Measurements from ENCODE around the gene NT5M.

The NT5M gene

DNA sequence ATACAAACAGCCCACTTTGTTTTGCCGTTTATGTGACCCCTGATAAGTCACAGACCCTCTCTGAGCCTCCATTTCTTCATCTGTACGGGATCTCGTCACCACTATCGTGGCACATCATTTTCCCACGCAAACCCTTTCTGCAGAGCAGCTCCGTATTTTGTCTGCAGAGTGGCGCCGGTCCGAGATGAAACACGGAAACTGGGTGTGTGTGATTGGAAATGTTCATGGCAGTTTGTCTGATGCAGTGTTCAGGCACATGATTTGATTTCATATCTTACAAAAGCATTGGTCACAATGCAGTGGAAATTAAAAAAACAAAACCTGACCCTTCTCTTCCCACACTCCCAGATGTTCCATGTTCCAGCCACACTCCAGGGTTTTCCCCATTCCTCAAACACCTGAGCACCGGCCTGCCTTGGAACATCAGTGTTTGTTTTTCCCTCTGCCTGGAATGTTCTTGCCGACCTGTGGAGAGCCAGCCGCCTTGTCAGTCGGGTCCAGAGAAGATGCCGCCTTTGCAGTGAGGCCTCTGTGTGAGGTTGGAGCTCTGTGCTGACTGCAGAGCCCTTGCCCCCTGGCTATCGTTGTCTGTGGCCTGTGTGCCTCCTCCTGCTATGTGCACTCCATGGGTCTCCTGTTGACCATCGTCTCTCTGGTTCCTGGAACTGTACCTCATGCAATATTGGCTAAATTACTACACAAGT is 39.2 kb downstream of the NT5M start:
- DNase-seq (ENCODE audit: low read depth in 2 of 3, low spot score in 1 of 3): no peak

DNA sequence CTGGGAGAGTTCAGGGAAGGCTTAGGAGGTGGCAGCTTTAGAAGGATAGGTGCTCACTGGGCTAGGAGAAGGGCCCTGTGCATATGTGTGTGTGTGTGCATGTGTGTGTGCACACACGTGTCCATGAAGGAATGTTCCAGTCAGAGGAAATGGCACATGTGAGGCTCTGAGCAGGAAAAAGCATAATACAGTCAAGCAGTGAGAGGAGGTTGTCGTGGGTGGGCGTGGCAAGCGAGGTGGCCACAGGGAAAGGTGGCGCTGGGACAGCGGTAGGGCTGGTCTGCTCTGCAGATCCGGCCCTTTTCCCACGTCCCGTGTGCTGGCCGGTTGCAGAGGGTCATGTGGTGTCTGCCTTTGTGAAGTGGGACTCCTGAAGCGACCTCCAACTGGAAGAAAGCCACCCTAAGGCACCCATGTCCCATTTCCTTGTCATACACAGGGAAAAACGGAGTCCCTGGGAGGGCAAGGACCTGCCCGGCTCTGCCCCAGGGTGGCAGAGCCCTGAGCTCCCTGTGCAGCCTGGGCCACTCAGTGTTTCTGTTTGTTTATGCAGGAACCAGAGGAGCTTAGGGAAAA is 40.1 kb downstream of the NT5M start:
- DNase-seq (ENCODE audit: low read depth in 2 of 3, low spot score in 1 of 3): no peak

DNA sequence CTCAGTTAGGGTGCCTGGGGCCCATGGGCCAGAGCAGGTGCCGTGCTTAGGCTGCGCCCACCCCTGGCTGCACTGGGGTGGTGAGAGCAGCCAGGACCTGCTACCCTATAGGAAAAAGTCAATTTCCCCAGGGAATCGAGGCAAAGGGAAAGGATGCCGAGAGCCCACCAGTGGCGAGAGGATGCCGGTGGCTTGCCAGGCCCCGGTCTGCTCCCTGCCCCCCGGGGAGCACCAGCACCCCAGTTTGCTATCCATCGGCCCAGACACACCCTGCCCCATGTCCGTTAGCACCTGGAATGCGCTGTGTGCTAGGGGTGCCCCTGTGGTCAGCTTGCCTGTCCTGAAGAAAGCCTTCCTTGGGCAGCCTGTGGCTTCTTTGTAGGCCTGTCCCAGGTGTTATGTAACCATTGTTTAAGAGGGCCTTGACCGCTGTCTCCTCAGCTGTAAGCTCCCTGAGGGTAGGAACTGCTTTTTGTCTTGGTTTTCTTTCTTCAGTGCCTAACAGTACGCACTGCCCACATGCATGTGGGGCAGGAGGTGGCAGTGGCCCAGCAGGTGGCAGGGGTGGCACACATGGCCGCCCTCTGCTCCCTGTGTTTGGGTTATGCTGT is 40.8 kb downstream of the NT5M start:
- no peak for DNase-seq (ENCODE audit: low read depth in 2 of 3, low spot score in 1 of 3)

DNA sequence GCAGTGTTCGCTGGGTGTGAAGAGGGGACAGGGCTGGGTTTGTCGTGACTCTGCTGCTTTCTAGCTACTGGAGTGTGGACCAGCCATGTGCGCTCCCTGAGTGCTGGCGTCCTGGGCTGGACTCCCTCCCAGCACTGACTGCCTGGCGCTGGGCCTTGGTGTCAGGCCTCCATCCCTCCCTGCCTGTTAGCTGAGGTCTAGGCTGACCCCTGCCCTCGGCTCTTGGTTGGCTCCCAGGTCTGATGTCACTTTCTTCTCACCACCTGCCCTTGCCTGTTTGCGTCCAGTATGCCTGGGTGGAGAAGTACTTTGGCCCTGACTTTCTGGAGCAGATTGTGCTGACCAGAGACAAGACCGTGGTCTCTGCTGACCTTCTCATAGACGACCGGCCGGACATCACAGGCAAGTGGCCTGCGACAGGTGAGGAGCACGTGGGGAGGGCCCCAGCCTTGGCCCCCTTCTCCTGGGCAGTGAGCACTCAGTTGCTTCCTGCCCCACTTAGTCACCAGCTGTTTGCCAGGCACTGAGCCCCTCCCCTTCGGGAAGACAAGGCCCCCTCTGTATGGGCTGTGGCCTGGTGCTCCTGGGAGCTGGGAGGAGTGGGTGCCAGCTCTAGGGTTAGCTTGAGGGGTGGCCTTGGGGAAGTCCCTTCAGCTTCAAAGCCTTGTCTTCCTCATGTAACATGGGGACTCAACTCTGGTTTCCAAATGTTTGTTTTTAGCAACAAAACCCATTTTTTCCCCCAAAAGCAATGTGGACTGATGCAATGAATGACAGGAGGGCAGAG is 41.5 kb downstream of the NT5M start:
- DNase-seq (ENCODE audit: low read depth in 2 of 3, low spot score in 1 of 3): no peak

DNA sequence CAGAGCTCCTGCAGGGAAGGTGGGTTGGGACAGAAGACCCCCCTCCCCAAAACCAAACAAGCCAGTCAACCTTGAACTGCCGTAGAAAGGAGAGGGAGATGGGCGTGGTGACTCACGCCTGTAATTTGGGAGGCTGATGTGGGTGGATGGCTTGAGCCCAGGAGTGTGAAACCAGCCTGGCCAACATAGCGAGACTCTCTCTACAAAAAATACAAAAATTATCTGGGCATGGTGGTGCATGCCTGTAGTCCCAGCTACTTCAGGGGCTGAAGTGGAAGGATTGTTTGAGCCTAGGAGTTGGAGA is 42.1 kb downstream of the NT5M start:
- no peak for DNase-seq (ENCODE audit: low read depth in 2 of 3, low spot score in 1 of 3)

DNA sequence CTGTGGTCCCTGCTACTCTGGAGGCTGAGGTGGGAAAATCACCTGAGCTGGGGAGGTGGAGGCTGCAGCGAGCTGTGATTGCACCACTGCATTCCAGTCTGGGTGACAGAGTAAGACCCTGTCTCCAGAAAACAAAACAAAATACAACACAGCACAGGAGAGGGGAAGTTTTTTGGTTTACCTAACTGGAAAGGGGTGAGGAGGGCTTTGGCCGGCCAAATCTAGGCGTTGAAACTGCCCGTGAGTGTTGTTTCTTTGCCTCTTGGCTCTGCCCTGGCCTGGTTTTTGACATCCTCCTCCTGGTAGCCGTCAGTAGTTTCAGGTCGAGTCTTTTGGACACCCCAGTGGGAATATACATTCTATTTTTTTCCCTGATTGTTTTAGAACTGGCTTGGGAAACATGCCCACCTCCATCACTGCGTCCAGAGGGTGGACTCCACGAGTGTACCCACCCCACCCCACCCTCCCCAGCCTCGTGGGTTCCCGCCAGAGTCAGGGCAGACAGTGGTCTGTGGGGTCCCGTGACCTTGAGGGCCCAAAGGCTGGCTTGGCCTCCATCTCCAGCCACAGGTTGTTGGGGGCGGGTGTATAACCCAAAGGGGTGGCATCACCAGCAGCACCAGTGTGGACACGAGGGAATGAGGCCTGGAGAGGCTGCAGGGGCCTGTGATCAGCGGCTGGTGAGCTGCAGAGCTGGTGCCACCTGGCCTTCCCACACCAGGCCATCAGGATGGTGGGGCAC is 42.7 kb downstream of the NT5M start:
- DNase-seq (ENCODE audit: low read depth in 2 of 3, low spot score in 1 of 3): no peak

DNA sequence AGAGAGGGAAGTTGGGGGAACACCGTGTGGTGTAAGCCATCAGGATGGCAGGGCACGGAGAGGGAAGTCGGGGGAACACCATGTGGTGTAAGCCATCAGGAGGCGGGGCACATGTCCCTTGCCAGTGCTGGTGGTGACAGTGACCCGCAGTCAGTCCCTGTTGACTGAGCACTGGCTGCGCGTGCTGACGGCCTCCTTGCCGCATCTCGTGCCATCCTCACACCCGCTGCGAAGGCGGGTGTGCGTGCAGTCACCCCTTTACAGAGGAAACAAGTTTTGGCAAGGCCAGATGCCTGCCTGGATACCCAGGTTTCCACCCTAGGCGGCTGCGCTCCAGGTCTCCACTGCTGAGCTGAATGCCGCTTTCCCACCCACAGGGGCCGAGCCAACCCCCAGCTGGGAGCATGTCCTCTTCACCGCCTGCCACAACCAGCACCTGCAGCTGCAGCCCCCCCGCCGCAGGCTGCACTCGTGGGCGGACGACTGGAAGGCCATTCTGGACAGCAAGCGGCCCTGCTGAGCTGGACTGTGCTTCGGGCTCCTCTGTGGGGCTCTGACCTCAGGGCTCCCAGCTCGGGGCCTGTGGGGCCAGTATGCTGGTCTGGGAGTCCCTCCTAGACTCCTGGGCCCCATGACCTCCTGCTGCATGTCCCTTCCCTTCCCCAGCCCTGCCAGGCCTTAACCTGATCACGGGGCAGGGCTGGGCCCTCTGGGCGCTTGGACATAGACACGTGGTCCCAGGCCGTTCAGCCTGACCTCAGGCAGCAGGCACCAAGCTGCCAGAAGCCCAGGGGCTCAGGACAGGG is 43.5 kb downstream of the NT5M start:
- DNase-seq (ENCODE audit: low read depth in 2 of 3, low spot score in 1 of 3): no peak

DNA sequence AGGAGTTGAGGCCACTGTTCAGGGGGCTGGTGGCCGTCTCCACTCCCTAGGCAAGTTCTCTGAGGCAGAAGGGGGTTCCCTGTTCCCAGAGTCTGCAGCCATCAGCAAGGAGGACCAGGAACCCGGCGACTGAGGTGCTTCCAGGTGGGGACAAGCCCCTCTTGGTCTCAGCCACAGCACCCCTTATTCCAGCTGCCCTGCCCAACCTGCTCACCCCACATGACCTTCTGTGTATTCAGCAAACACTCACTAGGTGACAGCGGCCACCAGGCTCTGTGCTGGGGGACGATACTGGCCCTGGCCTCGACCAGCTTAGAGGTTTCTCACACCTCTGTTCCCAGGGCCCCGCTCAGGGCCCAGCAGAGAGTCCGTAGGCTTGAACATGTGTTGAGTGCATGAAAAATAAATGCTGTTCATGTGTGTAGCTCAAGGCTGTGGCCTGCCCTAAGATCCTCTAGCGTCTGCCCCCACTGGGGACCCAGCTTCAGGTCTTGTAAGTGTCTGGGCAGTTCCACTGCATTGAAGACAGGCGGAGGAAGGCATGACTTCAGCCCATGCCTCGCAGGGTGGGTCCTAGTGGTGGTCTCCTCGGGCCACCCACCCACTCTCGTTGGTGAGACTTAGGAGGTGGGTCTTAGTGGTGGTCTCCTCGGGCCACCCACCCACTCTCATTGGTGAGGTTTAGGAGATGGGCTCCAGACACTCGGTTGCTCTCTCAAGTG is 44.2 kb downstream of the NT5M start:
- no peak for DNase-seq (ENCODE audit: low read depth in 2 of 3, low spot score in 1 of 3)

DNA sequence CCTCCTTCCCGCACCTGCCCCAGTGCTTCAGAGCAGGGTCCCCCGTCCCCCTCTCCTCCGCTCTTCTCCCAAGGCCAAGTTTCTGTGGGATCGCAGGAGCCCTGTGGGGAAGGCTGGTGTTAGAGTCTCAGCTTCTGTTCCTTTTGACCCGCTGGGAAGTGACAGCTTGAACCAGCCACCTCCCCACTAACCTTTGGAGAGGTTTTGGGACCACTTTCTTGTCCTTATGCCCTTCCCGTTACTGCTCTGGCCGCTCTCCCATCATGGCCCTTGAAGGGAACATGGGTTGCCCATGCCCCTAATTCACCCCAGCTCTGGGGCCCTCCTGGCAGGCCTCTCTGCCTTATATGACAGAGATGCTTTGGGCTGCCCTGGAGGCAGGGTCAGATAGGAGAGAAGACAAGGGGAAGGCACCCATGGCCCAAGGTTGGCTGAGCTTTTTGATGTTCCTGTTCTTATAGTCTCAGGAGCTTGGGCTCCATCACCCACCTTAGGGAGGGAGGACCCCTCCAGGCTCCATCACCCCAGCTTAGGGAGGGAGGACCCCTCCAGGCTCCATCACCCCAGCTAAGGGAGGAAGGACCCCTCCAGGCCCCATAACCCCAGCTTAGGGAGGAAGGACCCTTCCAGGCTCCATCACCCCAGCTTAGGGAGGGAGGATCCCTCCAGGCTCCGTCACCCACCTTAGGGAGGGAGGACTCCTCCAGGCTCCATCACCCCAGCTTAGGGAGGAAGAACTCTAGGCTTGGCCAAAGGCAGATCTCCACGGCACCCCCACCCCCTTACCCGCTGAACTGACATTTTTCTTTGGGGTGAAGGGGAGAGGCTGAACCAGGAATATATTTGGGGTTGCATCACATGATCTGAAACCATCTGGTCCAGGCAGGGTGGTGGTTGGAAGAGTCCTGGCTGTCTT is 45.0 kb downstream of the NT5M start:
- no peak for DNase-seq (ENCODE audit: low read depth in 2 of 3, low spot score in 1 of 3)

DNA sequence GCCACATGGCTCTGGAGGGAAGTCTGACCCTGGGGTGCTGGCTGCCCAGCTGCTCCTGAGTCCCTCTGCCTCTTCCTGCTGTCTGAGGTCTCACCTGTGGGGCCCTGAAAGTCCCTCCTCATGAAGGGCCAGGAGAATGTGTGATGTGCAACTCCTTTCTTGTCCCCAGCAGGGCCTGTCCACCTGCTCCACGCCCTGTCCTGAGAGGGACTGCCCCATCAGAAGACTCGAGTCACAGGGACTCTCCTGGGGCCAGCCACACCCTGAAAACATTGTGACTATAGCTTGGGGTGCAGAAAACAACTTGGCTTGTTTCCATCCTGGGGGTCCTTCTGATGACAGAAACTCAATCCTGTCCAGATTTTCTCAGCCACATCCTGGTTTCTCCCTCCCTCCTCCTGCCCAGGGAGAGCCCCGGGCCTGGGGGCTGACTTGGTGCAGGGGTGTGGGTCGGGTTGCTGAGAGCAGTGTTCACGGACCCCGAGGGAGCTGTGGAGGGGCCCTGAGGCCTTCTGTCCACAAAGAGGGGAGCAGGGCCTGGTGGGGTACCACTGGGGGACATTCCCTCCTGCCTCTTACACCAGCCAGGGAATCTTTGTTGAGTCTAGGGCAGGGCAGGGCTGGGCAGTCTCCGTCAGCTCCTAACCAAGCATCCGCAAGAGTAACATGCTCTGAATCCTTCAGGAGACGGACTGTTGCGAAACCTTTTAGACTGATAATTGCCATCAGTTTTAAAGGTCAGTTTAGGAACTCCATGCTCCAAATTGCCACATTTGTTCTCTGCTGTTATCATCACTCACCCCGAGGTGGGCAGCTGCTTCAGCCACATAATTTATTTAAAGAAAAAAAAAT is 45.9 kb downstream of the NT5M start:
- DNase-seq (ENCODE audit: low read depth in 2 of 3, low spot score in 1 of 3): no peak

DNA sequence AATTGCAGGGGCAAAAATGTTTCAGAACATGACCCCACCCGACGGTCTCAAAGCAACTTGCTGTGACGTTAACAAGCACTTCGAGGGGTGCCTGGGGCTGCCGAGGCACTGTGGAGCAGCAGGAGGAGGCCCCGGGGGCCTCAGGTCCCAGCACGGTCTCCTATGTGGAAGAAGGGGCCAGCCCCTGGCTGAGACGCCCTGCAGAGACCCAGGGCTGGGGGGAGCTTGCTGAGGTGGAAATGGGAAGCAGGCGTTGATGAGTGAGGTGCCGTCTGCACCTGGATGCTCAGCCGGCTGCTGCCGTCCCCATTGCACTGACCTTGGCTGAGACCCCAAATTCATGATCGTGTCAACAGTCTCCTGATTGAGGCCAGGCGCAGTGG is 46.5 kb downstream of the NT5M start:
- DNase-seq (ENCODE audit: low read depth in 2 of 3, low spot score in 1 of 3): no peak

DNA sequence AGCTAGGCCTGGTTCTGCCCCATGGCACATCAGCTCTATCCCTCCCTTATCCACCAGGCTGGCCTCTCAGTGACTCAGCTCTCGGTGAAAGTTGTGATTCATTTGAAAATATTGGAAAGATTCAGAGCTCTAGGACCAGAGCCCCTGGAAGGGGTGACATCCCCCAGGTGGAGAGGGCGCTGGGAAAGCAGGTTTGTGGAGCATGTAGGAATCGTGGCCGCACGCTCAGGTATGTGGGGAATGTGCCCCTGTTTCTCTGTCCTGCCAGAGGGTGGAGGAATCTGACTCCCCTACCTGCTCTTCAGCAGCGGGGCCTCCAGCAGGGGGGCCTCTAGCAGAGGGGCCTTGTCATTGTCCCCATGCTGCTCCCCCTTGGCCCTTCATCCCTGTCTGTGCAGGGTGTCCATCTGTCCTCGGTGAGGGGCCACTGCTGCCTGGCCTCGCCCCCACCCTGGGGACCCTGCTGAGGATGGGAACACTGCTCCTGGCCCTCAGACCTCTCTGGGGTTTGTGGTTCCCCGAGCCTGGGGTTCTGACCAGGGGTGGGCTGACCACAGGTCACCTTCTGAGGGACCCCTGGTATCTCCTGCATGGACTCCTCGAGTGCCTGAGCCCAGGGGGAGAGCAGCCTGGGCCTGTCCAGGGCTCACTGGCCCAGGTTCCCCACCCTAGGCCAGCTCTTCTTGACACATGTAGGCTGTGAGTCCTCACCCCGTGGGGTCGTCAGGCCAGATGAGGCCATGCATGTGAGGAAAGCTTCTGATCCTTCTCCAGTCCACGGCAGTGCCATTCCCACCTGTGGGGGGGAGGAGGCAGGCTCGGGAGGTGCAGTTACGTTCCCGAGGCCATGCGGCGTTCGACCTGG is 47.5 kb downstream of the NT5M start:
- no peak for DNase-seq (ENCODE audit: low read depth in 2 of 3, low spot score in 1 of 3)

DNA sequence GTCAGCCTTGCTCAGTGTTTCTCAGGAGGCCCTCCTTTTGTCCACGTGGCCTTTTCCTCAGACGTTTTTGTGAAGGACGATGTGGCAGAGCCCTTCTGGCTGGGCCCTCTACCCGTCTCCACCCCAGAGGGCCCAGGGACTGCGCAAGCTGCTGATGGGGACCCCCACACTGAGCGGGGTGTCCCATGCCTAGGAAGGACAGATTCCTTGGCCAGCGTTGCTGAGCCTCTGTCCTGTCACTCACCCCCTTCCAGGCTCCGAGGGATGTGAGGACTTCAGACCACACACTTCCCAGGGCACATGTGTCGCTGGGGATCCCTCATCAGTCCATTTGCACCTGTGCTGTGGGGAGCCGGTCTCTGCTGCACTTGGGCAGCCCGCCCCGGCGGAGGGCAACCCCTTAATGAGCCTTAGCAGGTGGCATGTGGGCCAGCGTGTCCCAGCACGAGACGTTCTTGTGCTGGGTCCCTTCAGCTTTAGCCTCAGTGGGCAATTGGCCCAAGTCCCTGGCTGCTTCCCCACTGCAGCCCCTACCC is 48.3 kb downstream of the NT5M start:
- DNase-seq (ENCODE audit: low read depth in 2 of 3, low spot score in 1 of 3): no peak

DNA sequence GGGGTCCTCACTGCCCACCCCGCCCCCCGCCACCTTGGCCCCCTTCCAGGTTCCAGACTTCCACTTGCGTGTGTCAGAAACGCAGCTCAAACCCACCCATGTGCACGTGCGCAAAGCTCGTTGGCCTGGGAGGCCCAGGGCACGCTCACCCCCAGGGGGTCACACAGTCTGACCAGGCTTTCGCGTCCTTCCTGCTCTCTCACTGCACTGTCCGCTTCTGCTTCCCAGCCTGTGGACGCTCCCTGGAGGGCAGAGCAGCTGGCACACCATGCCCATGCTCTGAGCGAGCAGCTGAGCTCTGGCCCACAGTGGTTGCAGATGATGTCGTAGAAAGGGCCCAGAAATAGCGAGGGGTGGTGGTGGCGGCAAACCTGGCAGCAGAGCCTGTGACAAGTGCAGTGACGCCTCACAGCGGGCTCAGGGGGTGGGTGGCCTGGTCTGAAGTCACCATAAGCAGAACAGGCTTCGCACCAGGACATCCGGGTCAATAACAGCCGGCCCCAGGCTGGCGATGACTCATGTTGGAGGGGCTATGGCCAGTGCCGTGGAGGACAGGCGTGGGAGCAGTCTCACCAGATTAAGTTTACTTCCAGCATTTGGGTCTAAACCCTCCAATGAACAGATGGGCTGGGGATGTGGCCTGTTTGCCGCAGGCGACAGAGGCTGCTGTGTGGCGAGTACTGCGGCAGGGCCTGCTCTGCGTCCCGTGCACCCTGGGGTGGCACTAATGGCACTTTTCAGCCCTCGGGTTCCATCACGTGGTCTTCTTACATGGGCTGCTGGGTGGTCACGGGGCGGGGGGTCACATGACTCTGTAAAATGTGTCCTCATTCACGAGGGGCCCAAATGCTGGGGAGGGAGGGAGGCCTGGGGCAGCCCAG is 49.0 kb downstream of the NT5M start:
- DNase-seq (ENCODE audit: low read depth in 2 of 3, low spot score in 1 of 3): no peak

DNA sequence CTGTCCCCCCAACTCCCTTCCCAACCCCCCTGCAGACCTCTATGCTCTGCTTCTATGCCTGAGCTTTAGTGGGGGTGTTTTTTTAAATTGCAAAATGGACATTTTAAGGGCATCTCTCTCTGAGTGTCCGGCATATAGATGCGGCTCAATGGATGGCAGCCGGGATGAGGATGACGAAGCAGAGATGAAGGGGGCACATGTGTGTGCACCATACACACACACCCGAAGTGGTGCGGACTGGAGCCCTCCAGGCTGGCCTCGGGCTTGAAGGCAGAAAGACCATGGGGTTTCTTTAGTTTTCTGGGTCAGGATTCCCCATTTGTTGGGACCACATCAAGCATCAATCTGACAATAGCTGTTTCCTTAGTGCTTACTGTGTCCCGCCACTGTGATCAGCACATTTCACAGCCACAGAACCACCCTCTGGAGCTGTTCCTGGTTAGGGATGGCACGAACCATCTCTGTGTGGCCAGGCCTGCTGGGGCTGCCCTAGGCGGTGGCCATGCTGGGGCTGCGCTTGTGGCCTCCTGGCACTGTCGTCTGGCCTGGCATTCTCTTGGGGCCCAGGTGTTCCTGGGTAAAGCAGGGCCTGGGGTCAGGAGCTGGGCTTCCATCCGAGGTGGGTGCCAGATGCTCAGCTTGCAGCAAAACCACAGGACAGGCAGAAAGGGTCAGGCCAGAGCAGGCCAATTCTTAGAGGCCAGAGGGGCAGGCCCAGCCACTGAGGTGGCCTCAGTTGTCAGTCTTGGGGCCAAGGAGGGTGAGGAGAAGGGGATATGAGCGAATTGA is 49.9 kb downstream of the NT5M start:
- no peak for DNase-seq (ENCODE audit: low read depth in 2 of 3, low spot score in 1 of 3)
